HUES48 (cell line): ENCODE measurements around the gene RBBP4.
"Not testable (repeated sequence)": the region's sequence is repeated elsewhere in the genome, so short reads cannot be mapped to it uniquely, and the experiment has no call there.

Source experiments
- H3K27ac ChIP-seq: one replicate; pipeline ENCODE4 v1.7.0; 2013; ENCODE audit warnings: low read depth, low read length, inconsistent platforms
- H3K27me3 ChIP-seq: 2 replicates; pipeline ENCODE4 v1.6.1; 2013; ENCODE audit warnings: mild to moderate bottlenecking, low read length; ENCODE audit not compliant: control insufficient read depth, insufficient read depth
- H3K36me3 ChIP-seq: 2 replicates; pipeline ENCODE4 v1.6.1; 2013; ENCODE audit warnings: low read length; ENCODE audit not compliant: control insufficient read depth, insufficient read depth
- H3K4me1 ChIP-seq: 2 replicates; pipeline ENCODE4 v1.6.1; 2013; ENCODE audit warnings: mild to moderate bottlenecking, low read length; ENCODE audit not compliant: control insufficient read depth, insufficient read depth
- H3K4me3 ChIP-seq: 2 replicates; pipeline ENCODE4 v1.5.1; 2013; ENCODE audit warnings: mild to moderate bottlenecking, low read depth, low read length
- H3K9ac ChIP-seq: 2 replicates; pipeline ENCODE4 v1.6.1; 2013; ENCODE audit warnings: mild to moderate bottlenecking, low read depth, low read length, moderate library complexity
- H3K9me3 ChIP-seq: 2 replicates; pipeline ENCODE4 v1.6.1; 2013; ENCODE audit warnings: low read length; ENCODE audit not compliant: control insufficient read depth, insufficient read depth

Gene RBBP4

DNA sequence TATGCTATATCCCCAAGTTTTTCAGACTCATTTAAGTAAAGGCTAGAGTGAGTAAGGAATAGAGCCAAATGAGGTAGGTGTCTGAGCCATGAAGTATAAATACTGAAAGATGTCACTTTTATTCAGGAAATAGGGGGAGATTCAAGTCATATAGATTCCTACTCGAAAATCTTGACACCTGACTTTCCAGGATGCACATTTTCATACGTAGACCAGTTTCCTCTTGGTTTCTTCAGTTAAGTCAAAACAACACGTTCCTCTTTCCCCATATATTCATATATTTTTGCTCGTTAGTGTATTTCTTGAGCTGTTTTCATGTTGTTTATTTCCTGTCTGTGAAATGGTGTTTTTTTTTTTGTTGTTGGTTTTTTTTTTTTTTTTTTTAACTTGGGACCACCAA is 29.0 kb downstream of the RBBP4 start:
- H3K9me3 ChIP-seq, H3K4me1 ChIP-seq, H3K27me3 ChIP-seq, H3K27ac ChIP-seq, H3K4me3 ChIP-seq, H3K9ac ChIP-seq: not testable (repeated sequence)
- H3K36me3 ChIP-seq = peaks cover 96% of the 10 kb centered on the region

DNA sequence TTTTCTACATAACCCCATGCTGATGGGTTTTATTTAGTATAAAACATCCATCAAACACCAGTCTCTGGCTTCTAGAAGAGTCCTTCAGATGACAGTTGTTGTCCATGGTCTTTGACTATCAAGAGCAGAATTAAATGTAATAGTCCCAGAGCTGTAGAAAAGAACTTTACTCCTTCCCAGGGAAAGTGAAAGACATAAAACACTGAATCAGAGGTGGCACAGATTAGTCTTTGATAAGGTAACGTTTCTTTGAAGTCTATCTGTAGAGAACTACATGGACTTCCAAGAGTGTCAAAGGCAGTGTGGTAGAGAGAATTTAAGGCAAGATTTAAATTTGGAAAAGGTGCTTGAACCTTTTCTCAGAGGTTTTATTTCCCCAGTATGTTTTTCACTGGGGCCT is 29.6 kb downstream of the RBBP4 start:
- H3K4me1 ChIP-seq = no peaks in the 10 kb centered on the region
- H3K4me3 ChIP-seq = no peak overlapping the region
- H3K27ac ChIP-seq = no peak overlapping the region
- H3K27me3 ChIP-seq = no peaks in the 10 kb centered on the region
- no peaks in the 10 kb centered on the region for H3K9me3 ChIP-seq
- H3K36me3 ChIP-seq = peaks cover 96% of the 10 kb centered on the region
- no peak overlapping the region for H3K9ac ChIP-seq

DNA sequence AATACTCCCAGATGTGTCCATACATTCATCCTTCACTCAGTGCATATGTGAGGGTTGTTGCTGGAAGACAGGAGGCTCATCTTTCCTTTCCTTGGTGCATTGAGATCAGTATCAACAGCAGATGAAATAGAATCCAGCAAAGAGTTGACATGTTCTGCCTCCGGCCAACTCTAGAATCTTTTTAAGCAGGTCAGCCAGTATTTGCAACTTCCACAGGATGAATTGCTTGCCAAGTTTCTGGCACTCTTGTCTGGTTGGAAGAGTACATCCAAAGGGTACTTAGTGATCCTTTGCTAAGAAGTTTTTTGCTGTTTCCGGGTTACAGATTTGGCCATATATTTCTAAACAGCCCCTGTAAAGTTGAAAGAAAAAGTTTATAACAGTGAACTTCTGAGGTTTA is 30.5 kb downstream of the RBBP4 start:
- Histone ChIP-seq H3K4me3 (no peak overlapping the region), H3K9me3 (no peaks in the 10 kb centered on the region), H3K9ac (no peak overlapping the region), H3K4me1 (no peaks in the 10 kb centered on the region), H3K36me3 (peaks cover 96% of the 10 kb centered on the region), H3K27me3 (no peaks in the 10 kb centered on the region), H3K27ac (no peak overlapping the region)

DNA sequence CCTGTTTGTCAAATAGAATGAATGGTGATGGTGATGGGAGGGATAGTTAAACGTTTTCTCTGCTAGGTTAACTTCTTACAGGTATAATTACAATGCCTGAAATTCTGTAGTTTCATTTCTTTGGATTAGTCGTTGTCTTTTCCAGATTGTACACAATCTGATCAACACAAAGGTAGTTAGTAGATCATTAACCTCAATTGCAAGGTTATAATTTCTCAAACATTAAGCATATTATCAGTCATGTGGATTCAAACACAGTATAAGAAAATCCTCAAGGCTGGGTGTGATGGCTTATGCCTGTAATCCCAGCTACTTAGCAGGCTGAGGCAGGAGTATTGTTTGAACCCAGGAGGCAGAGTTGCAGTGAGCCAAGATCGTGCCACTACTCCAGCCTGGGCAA is 31.0 kb downstream of the RBBP4 start:
- Histone ChIP-seq H3K4me3 (no peak overlapping the region), H3K9me3 (no peaks in the 10 kb centered on the region), H3K27ac (no peak overlapping the region), H3K9ac (no peak overlapping the region), H3K36me3 (peaks cover 94% of the 10 kb centered on the region), H3K4me1 (no peaks in the 10 kb centered on the region), H3K27me3 (no peaks in the 10 kb centered on the region)

DNA sequence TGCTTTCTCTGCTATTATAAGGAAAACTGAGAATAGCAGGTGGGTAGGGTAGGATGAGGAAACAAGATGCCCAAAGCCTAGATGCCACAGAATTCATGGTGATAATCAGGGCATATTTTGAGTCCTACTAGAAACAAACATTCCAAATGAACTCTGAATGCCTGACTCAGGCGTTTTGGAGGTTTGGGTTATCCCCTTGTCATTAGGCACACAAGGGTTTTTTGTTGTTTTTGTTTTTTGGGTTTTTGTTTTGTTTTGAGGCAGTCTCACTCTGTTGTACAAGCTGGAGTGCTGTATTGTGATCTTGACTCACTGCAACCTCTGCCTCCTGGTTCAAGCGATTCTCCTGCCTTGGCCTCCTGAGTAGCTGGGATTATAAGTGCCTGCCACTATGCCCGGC is 32.4 kb downstream of the RBBP4 start:
- H3K27ac ChIP-seq = no peak overlapping the region
- H3K9me3 ChIP-seq = no peaks in the 10 kb centered on the region
- H3K9ac ChIP-seq = no peak overlapping the region
- H3K27me3 ChIP-seq = no peaks in the 10 kb centered on the region
- no peaks in the 10 kb centered on the region for H3K4me1 ChIP-seq
- H3K36me3 ChIP-seq = peaks cover 81% of the 10 kb centered on the region
- H3K4me3 ChIP-seq = no peak overlapping the region

DNA sequence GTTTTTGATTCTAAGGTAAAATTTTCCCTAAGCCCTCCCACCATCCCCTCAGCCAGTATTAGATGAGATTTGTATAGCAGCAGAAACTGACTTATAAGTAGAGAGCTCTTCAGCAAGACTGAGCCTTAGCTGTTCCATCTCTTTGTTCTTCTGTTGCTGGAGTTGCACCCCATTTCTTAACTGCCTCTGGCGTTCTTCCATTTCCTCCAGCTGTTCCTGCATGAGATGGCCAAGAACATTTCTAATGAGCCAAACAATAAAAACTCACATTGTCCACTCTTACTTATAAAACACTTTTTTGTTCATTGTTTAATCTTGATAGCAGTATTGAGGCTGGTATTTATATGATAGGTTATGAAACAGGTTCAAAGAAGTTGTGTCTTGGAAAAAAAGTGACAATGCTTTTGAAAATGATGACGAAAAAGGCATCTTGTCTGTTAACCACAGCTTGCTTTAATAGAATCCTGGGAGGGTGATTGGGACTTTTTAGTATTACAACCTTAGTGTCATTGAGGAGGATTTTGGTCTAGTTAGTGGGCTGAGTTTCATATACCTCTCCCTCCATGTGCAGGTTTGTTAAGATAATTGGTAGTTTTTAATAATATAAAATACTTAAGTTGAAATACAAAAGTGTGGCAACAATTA is 33.3 kb downstream of the RBBP4 start:
- Histone ChIP-seq H3K36me3 (peaks cover 72% of the 10 kb centered on the region), H3K4me1 (no peaks in the 10 kb centered on the region), H3K27me3 (no peaks in the 10 kb centered on the region)

DNA sequence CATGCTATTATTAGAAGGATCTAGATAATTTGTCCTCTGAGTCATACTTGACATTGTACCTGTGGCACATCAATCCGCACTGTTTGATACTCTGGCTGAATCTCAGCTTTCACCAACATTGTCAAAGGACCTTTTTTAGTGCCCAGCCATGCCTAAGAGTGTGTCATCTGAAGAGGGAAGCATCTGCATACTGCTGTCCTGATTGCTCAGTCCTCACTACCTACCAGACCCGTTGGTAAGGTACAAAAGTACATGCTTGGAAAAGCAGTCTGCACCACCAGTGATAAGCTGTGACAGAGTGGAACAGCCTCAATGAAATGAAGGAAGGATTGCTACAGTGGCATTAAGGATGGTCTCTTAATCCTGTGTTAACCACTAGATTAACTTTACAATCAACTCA is 34.5 kb downstream of the RBBP4 start:
- no peak overlapping the region for H3K9ac ChIP-seq
- no peak overlapping the region for H3K4me3 ChIP-seq
- no peaks in the 10 kb centered on the region for H3K9me3 ChIP-seq
- H3K27me3 ChIP-seq = no peaks in the 10 kb centered on the region
- no peaks in the 10 kb centered on the region for H3K4me1 ChIP-seq
- H3K27ac ChIP-seq = no peak overlapping the region
- peaks cover 62% of the 10 kb centered on the region for H3K36me3 ChIP-seq

More for the DNA sequence above, 33.3 kb downstream of the RBBP4 start:
- H3K27ac ChIP-seq = no peak overlapping the region
- H3K9ac ChIP-seq = no peak overlapping the region
- H3K4me3 ChIP-seq = no peak overlapping the region
- H3K9me3 ChIP-seq = no peaks in the 10 kb centered on the region

DNA sequence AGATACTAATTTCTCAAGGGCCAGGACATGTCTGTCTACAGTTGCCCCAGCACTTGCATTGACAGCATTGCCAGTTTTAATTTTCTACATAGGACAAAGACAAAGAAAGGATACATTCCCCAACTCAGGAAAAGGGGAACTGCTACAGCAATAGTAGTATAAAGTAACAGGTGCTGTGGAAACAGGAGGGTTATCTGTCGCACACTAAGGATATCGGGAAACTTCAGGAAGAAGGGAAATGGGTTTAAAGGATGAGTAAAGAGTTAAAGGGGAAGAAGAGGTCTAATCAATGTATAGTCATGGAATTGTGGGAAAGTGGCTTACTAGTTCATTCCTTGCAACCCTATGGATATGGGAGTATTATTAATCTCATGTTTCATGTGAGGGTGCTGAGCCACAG is 35.4 kb downstream of the RBBP4 start:
- no peak overlapping the region for H3K27ac ChIP-seq
- H3K4me1 ChIP-seq = no peaks in the 10 kb centered on the region
- H3K4me3 ChIP-seq = no peak overlapping the region
- H3K36me3 ChIP-seq = peaks cover 53% of the 10 kb centered on the region
- H3K9ac ChIP-seq = no peak overlapping the region
- H3K27me3 ChIP-seq = no peaks in the 10 kb centered on the region
- no peaks in the 10 kb centered on the region for H3K9me3 ChIP-seq

DNA sequence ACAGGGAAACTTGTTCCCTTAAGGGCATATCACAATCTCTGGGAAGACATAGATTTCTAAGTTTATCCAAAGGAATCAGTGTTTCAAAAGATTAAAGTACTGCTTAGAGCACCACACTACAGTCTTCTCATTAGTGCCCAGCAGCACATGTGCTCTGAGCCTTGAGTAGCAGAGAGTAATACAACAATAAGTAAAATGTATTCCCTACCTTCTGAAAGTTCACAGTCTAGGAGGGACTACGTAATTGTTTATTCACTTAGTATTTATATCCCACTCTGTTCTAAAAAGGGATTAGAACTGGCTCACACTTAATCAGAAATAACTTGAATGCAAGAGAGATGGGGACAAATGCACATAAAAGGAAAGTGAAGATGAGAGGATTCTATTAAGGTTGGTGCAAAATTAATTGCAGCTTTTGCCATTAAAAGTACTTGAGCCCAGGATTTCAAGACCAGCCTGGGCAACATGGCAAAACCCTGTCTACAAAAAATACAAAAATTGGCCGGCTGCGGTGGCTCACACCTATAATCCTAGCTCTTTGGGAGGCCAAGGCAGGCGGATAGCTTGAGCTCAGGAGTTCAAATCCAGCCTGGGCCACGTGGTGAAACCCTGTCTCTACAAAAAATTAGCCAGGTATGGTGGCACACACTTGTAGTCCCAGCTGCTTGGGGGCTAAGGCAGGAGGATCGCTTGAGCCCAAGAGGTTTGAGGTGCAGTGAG is 42.6 kb downstream of the RBBP4 start:
- no peak overlapping the region for H3K27ac ChIP-seq

DNA sequence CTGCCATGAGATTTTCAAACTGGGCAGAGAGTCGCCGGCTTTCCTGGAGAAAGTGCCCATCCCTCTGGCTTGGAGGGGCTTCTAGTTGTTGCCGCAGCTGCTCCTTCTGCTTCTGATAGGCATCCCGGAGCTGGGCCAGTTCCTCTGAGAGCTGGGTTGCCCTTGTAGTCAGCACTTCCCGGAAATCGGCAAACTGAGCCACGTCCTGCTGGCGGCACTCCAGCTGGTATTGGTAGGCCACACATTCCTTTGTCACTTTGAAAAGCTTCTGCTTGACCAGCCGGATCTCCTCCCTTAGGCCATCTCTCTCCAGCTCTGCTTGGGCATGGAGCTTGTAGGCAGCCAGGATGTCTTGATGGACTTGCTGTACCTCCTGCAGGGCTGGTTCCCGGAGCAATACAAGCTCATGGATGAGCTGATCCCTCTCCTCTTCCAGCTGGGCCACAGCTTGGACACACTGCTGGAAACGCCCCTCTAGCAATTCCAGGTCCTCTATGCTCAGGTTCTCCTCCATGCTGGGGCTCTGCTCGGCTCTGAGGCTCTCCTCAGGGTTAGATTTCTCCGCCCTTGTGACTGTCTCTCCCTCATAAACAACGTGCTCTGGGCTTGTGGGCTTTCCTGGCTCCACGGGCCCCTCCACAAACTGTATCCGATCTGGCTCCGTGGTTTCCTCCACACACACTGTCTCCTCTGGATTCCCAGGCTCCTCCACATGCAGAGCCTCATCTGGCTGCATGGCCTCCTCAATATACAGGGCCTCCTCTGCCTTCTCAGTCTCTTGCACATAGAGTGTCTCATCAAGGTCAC is 44.3 kb downstream of the RBBP4 start:
- Histone ChIP-seq H3K36me3 (no peaks in the 10 kb centered on the region), H3K4me1 (no peaks in the 10 kb centered on the region), H3K9ac (no peak overlapping the region), H3K9me3 (no peaks in the 10 kb centered on the region), H3K4me3 (no peak overlapping the region), H3K27me3 (no peaks in the 10 kb centered on the region), H3K27ac (no peak overlapping the region)

More for the DNA sequence above, 42.6 kb downstream of the RBBP4 start:
- H3K36me3 ChIP-seq = no peaks in the 10 kb centered on the region
- H3K9ac ChIP-seq = no peak overlapping the region
- no peaks in the 10 kb centered on the region for H3K27me3 ChIP-seq
- no peaks in the 10 kb centered on the region for H3K9me3 ChIP-seq
- no peak overlapping the region for H3K4me3 ChIP-seq
- H3K4me1 ChIP-seq = no peaks in the 10 kb centered on the region

DNA sequence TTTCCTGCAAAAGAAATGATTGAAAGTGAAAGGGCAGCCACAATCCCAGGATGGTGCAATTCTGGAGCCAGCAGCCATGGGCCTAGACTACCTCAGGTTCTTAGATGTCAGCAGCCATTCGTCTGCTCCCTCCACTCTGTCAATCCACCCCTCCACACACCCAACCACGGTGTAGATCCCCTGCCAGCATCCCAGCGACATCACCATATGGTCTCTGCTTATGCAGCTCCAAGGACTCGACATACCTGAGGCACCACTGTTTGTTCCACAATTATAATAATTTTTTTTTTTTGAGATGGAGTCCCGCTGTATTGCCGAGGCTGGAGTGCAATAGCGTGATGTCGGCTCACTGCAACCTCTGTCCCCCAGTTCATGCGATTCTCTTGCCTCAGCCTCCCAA is 45.0 kb downstream of the RBBP4 start:
- Histone ChIP-seq H3K4me3 (no peak overlapping the region), H3K9ac (no peak overlapping the region), H3K27ac (no peak overlapping the region), H3K4me1 (no peaks in the 10 kb centered on the region), H3K27me3 (no peaks in the 10 kb centered on the region), H3K36me3 (no peaks in the 10 kb centered on the region), H3K9me3 (no peaks in the 10 kb centered on the region)
